ENCODE results near the gene FHAD1. TPM values are rescaled to one million over a fixed set of nuclear protein-coding genes. Genes with fewer than 3 reads are reported as not detected.

Gene FHAD1
- total RNA-seq, 1 experiment from 2014 or later, result 6.0 TPM

DNA sequence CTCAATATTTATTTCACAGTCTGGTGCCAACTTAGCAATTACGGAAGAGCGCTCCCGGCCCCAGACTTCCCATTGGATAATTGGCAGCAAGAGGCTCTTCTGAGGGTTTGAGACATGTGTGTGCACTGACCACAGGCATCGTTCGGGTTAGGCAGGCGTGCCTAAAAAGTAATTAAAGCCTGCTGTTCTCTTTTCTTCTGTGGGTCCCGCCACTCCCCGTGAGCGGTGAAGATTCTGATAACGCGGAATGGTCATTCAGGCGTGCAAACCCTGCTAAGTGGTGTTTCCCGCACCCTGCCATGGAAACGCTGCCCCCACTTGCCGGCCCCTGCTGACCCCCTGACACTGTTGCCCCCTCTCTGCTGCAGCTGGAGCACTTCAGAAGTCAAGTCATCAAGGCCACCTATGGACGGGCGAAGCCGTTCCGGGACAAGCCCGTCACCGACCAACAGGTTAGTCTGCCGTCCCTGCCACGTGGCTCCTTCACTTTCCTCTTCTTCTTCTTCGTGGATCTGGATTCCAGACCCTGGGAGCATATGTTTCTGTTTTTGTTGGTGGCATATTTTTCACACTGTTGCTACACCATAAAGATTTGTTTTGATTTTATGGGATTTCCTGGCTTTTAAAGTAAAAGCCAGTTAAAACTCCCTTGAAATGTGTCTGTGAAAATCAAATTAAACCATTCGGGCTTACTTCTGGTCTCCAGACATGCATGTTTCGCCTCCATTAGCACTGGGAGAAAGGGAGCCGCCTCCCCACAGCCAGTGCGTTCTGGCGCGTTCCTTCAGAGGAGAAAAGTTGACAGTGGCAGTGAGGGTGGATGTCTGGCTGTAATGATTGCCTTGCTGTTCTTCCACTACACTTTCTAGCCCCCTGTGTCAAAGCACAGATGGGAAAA, 79.9 kb downstream of the FHAD1 start:
- peak; percentile 64 for DNase-seq (ENCODE audit: low spot score)

DNA sequence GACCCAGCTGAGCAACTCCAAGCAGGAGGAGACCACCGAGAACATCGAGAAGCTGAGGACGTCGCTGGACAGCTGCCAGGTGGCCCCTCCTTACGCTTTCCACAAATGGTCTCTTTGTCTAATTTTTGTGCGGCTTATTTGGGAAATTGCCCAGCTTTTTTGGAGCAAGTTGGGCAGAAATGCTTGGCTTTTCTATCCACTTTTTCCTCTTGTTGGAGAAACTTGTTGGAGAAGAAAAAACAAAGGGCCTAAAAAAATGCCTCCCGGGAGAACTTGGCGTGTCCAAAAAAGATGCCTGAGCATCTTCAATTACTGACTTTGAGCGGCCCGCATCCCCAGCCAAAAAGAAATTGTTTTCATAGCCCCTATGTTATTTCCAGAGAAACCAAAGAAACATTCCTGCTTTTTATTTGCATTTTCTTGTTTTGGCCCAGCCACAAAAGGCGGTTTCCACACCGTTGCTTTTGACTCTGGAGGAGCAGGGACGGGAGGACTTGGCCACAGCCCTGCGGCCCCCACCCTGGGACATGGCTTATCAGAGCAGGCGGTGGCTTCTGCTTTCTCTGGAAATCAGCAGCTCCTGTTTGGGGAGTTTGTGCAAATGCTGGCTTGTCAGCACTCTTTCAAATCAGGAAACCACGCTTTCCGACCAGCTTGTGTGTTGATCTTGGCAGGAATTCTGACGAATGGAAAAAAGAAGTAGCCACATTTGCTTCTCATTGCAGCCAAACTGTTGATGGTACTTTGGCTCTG, 81.5 kb downstream of the FHAD1 start:
- no peak for DNase-seq (ENCODE audit: low spot score)

DNA sequence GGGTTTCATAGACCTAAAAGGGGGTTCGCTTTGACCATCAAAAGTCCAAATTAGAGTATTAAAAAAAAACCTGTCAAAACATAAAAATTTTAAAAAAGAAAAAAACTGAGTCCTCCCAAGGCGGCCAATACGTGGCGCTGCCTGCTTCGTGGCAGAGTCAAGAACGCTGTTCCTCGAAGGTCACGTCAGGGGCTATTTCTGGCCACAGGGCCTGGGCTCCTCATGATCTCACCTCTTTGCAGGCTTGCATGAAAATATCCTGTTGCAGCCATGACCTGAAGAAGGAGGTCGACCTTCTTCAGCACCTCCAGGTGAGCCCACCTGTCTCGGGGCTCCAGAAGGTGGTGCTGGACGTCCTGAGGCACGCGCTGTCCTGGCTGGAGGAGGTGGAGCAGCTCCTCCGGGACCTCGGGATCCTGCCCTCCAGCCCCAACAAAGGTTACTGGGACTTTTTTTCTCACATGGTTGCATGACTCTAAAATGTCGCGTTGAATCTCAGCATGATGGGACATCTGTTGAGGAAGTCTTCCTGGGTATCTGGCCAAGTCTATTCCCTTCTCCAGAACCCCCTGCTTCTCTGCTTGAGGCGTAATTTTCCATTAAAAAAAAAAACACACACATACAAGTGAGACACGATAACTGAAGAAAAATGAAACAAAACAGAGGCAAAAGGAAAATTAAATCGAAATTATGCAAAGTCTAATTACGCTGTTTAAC, 82.2 kb downstream of the FHAD1 start:
- DNase-seq (ENCODE audit: low spot score), result no peak

DNA sequence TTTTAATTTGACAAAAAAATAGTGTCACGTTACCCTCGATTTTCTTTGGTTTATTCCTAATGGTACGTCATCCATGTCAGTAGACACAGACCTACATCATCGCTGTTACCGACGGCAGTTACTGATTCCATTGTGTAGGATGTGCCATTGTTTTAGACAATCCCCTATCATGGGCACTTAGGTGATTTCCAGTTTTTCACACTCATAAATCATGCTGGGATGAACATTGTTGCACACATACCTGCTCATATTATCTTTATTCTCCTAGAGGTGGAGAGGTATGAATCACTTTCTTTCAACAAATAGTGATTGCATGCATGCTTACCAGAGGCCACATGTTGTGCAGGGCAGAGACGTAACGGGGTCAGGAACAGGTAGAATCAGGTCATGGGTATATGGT, 83.0 kb downstream of the FHAD1 start:
- no peak for DNase-seq (ENCODE audit: low spot score)

DNA sequence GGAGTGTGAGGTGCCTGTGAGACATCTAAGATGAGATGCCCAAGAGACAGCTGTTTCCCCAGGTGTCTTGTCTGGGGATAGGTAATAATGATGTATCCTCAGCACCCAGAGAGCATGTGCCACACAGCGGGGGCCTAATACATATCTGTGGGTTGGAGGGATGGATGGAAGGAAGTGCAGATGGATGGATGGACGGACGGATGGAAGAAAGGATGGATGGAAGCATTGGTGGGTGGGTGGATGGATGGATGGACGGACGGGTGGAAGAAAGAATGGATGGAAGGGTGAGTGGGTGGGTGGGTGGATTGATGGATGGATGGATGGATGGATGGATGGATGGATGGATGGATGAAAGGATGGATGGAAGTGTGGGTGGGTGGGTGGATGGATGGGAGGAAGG, 84.2 kb downstream of the FHAD1 start:
- DNase-seq (ENCODE audit: low spot score), result no peak

DNA sequence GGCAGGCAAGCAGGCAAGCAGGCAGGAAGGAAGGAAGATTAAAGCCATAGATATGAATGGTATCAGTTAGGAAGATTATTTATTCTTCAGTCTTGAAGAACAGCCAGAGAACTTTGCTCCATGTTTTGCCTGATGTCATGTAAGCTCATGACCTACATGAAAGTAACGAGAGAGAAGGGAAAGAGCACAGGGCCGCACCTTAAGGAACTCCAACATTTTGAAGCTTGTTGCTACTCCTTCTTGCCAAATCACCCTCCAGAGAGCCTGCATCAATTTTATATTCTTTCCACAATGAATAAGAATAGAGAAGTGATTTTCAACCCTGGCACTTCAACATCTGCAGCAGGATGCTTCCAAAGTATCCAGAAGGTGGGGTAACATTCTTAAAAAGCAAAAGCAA, 84.7 kb downstream of the FHAD1 start:
- DNase-seq (ENCODE audit: low spot score), result no peak

DNA sequence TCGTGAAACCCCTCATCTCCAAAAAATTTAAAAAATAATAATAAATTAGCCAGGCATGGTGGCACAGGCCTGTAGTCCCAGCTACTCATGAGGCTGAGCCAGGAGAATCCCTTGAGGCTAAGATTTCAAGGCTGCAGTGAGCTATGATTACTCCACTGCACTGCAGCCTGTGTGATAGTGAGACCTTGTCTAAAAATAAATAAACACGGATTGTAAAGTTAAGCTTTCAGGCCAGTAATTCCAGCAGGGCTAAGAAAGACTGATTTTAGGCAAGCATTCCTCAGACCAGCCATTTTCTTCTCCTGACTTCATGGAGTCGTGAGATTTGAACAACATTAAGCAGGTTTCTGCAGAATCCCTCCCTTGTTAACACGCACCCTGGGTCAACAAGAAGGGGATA, 85.5 kb downstream of the FHAD1 start:
- DNase-seq (ENCODE audit: low spot score), result no peak

DNA sequence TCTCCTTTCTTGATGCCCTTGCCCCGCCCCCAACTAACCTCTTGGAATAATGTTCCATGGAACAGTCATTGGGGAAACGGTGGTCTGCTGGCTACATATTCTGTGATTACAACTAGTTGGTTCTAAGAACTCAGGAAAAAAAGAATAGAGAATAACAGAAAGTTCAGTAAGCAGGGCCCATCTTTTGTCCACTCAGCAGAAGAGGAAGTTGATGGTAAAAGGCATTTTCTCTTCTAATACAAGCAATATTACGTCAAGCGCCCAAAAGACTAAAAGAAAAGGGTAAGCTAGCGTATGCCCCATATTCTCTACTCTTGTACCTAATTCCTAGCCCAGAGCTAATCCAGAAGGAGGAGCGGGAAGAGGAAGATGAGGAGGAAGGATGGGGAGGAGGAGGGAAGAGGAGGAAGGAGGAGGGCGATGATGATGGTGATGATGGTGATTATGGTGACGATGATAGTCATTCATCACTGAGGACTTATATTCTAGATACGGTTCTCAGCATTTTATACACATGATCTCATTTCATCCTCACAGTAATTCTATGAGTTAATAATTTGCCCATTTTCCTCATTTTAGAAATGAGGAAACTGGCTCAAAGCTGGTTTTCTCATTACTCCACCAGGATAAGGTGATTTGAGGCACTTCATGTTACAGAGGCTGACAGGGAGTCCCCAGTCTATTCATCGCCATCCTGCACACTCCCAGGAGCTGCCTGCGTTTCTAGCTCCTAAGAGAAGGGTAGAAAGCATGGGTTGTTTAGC, 86.1 kb downstream of the FHAD1 start:
- DNase-seq (ENCODE audit: low spot score), result no peak

DNA sequence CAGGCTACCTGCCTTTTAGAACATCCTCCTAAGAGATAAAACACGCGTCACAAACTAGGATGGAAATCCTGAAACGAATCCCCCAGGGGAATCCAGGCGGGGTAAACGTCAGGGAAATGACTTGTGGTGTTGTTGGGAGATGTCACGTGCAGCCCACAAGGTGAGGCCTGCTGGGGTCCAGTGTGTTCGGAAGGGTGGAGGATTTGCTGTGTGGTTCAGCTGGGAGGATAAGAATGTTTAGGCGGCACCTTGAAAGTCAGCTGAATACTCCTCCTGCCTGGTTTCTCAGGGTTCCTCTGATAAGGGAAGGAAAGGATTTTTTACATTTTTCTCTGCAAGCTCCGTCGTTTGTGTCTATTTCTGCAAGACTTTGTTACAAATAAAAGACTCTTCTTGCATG, 88.0 kb downstream of the FHAD1 start:
- DNase-seq (ENCODE audit: low spot score), result no peak

DNA sequence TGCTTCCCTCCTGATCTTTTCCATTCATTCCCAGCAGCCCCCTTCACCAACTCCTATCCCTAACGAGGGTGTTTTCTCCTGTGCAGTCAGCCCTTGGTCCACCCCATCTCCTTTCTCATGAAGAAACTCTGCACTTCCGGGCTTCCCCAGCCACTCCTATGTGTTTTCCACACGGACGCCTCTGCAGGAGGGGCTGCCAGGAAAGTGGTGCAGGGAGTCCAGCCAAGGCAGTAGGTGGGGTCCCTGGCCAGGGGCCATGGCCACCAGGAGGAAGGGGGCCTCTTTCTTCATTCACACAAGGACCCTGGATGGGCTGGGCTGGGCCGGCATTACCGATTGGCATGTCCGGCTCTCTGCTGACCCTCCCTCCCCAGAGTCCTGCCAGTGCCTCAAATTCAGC, 89.8 kb downstream of the FHAD1 start:
- no peak for DNase-seq (ENCODE audit: low spot score)

DNA sequence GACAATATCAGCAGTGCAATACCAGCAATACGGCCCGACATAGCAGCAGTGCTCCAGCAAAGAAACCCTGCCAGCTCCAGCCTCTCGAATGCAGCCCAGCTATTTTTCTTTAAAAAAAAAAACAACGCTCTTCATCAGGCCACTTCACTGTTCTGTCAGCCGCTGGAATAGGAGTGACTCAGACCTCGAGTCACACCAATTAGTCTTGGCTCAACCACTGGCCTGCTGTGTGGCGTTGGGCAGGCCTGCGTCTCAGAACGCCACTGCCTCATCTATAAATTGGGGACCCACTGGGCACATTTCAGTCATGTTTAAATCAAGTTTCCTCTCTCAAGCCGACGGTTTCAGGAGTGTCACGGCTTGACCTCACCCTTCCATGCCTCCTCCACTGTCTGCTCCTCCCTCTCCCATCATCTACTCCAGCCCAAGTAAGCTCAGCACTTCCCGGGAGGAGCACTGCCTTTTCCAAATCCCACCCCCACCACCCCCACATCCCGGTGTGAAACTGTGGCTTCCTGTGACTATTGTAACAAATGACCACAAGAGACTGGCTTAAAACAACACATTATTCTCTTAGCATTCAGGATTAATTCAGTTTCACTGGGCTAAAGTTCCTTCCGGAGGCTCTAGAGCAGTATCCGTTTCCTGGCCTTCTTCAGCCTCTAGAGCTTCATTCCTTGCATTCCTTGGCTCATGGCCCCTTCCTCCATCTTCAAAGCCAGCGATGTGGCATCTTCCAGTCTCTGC, 90.8 kb downstream of the FHAD1 start:
- peak; percentile 85 for DNase-seq (ENCODE audit: low spot score)

DNA sequence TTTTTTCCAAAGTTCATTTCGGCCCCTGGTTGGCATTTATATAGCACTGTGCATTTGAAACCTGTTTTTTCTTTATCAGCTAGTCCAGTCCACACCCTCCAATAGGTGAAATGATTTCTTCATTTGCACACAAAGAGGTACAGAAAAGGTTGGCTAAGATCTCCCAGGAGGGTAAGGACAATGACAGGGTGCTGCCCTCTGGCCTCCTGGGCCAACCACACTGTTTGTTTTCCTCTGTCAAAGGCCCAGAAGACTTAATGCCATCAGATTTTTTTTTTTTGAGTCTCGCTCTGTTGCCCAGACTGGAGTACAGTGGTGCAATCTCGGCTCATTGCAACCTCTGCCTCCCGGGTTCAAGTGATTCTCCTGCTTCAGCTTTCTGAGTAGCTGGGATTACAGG, 92.5 kb downstream of the FHAD1 start:
- DNase-seq (ENCODE audit: low spot score), result no peak

DNA sequence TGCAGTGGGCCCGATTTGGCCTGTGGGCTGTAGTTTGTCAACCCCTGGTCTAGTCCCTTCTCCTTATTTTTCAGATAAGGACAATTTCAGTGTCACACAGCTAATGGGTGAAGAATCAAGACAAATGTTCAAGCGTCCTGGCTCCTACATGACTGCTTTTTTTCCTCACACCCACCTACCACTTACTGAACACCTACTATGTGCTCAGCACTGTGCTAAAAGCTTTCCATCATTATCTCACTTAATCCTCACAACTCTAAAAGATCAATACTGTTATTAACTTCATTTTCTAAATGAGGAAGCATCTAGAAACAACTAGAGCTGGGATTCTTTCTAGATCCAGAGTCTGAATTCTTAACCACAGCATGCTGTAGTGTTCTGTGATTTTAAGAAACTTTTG, 94.2 kb downstream of the FHAD1 start:
- no peak for DNase-seq (ENCODE audit: low spot score)

DNA sequence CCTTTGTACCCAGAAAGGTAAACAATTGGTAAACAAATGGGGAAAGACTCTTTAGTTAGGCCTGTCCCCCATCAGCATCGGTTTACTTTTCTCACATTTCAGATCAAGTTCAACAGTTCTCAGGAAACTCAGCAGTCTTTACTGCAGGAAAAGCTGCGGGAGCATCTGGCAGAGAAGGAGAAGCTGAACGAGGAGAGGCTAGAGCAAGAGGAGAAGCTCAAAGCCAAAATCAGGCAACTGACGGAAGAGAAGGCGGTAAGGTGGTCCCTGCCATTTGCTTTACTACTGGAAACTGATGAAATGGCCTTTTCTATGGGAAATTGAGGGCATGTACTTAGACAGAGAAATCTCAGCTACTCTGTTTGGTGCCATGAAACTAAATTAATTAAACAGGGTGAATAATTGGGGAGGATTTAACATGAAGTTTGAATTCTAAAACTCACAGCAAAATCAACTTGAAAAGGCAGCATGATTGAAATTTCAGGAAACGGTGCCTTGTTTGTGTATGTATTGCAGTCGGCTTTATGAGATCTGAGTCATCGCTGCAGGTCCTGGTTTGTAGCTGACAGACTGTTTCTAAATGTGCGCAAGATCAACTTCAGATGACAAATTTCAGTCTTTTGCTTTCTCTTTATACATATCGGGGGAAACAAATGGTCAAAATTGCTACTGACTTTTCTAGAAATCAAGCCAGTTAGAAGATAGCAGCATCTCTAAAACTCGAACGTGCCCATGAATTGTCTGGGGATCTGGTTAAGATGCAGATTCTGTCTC, 94.8 kb downstream of the FHAD1 start:
- DNase-seq (ENCODE audit: low spot score), result peak; percentile 52

DNA sequence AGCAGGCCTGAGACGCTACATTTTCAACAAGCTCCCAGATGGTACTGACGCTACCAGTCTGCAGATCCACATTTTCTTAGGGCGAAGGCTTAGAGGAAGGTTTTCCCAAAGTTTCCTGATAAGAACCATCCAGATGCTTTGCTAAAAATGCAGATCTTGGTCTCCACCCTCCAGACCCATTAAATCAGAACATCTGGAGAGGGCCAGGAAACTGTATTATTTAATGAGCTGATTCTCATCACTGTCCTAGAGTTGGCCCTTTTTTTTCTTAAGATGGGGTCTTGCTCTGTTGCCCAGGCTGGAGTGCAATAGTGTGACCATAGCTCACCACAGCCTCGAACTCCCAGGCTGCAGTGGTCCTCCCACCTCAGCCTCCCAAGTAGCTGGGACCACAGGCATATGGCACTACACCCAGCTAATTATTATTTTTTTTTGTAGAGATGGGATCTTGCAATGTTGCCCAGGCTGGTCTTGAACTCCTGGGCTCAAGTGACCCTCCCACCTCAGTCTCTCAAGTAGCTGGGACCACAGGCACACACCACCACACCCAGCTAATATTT, 95.5 kb downstream of the FHAD1 start:
- no peak for DNase-seq (ENCODE audit: low spot score)

DNA sequence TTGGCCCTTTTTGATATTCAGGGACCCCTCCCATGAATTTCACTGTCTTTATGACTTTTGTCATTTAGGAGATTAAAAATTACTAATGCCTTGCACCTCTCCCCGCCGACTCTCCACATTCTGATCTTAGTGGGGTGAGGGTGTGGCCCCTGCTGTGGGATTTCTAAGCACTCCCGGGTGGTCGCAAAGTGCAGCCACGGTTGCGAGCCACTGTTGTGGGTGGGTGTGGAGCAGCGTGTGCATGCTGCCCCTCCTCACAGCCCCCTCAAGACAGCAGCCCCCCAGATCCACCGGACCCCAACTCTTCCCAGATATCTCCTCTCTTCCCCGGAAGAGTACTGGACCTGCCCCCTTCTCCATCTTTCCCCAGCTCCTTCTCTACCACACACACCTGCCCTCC, 96.1 kb downstream of the FHAD1 start:
- no peak for DNase-seq (ENCODE audit: low spot score)

DNA sequence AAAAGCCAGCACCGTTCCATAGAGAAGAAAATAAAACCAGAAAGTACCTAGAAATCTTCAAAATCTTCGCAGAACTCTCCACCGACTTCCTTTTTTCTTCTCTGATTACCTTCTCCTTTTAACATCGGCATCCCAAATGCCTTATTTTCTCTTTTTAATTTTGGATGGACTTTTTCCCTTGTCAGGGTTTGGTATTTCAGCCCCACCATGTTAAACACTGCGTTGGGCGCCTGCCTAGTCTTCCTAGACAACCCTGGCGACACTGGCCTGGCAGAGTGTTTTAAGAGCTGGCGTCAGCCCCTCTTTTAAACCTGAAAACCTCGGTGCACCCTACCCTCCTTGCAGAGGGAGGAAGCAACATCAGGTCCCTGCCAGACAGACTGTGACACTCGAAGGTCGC, 96.7 kb downstream of the FHAD1 start:
- no peak for DNase-seq (ENCODE audit: low spot score)

DNA sequence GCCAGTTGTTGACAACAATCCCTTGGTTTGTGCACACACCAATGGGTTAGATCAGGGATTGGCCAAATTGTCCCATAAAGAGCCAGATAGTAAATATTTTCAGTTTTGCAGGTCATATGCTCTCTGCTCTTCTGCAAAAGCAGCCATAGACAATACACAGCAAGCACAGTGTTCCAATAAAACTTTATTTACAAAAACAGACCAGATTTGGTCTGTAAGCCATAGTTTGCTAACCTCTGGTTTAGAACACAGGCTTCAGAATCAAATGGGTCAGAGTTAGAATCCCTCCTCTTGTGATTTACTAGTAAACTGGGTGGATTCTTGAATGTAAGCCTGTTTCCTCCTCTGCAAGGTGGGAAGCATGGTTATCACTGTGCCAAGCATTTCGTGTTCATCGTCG, 97.4 kb downstream of the FHAD1 start:
- no peak for DNase-seq (ENCODE audit: low spot score)

DNA sequence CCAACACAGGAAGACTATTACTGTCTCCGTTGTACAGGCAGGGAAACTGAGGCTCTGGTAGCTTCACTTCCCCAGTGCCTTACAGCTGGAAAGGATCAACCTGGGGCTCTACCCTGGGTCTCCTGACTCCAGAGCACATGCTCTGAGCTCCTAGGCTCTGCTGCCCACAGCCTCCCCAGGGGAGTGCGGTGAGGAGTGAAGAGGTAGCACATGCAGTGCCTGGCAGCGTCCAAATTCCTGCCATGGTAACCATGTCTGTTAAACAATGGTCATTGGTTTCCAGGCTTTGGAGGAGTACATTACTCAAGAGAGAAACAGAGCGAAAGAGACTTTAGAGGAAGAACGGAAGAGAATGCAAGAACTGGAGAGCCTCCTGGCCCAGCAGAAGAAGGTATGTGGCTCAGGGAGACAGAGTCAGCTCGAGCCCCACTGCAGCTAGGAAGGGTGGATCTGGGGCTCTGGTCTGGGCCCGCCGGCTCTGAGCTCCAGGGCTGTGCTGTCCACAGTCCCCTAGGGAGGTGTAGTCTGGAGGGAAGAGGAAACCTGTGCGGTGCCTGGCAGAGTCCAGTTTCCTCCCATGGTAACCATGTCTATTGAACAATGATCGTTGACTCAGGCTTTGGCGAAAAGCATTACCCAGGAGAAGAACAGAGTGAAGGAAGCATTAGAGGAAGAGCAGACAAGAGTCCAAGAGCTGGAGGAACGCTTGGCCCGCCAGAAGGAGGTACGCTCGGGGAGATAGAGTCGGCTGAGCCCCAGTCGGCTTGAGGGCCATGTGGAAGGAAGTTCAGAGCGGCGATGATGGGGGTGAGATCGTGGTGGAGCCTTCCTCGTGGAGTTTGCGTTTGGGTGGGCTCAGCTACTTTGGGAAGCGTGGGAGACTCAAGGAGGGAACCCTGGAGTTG, 98.0 kb downstream of the FHAD1 start:
- no peak for DNase-seq (ENCODE audit: low spot score)
